Stimulated activated CD8-positive, alpha-beta memory T cell treated with anti-CD3 and anti-CD28 coated beads, Interleukin-4, amount 100 ng/mL, for 1 hour (primary cell): Measurements from ENCODE around the gene SFRP5.
A peak's percentile ranks its signal among the peaks of the same experiment; 100 is the strongest.

Experiments used
- DNase-seq, 2 donors: peaks; one replicate each; pipeline ENCODE4 v3.0.0-alpha.2; 2020; ENCODE audit warnings: low read depth in 2 of 2, low spot score in 1 of 2

Gene SFRP5, protein sequence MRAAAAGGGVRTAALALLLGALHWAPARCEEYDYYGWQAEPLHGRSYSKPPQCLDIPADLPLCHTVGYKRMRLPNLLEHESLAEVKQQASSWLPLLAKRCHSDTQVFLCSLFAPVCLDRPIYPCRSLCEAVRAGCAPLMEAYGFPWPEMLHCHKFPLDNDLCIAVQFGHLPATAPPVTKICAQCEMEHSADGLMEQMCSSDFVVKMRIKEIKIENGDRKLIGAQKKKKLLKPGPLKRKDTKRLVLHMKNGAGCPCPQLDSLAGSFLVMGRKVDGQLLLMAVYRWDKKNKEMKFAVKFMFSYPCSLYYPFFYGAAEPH

DNA sequence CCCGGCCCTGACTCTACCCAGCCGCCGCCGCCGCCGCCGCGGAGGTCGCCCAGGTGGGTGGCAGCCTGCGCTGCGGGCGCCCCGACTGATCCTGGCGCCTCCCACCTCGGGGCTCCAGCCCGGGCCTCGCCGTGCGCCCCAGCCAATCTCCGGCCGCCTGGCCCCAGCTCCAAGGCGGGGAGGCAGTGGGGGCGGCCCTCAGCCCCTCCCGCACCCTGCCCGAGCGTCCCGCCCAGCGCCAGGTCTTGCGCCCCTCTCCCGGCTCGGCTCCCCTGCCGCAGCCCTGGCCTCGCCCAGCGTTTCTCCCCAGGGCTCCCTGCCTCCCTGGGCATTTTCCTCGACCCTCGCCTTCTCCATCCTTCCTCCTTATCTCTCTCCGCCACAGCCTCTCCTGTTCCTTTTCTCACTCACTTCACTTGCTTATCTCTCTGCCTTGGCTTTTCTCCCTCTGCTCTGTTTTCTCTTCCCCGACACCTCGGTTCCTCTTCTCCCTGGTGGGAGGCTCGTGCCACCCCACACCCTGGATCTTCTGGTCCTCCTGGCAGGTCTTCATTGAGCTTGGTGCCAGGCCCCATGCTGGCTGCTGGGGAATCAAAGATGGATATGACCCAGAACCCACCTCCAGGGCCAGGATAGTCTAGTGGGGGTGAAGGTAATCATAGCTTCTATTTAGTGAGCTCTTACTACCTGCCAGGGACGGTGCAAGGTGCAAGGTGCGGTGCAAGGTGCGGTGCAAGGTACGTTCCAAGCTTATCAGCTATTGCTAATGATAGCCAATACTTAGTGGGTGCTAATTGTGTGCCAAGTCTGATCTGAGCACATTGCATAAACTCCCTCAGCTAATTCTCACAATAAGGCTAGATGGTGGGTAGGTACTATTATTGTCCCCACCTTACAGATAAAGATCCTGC, at the start of gene SFRP5:
SFRP5 (minus strand) TSS at position 87 of the 911 bp plus-strand sequence. CDS start 166 bp downstream, outside the sequence.
- no peak for DNase-seq

DNA sequence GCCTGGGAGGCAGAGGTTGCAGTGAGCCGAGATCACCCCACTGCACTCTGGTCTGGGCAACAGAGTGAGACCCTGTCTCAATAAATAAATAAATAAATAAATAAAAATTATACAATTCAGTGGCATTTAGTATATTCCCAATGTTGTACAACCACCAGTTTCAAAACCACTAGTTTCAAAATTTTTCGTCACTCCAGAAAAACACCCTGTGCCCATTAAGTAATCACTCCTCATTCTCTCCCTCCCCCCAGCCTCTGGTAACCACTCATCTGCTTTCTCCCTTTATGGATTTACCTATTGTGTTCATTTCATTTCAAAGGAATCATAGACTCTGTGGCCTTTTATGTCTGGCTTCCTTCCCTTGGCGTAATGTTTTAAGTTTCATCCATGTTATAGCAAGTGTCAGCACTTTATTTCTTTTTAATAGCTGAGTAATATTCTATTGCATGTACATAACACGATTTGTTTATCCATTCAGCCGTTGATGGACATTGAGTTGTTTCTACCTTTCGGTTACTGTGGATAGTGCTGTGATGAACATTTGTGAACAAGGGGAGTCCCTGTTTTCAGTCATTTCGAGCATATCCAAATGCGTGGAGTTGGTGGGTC, 48.4 kb upstream of the SFRP5 start:
- DNase-seq = no peak

DNA sequence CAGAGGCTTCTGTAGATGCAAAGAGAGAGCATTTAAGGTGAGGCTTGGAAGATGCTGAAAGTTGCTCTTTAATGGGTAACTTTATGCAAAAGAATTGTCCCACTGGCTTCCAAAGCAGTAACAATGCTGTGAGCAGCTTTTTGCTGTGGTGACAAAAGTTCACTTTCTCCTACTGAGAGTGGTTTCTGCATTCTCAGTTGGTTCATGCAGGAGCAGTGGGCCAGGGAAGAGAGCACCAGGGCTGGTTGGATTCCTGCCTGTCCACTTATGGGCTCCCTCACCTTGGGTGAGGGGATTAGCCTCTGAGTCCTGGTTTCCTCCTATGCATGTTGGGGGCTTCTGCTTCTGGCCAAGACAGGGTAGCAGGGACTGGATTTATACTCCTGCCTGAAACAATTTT, 46.8 kb upstream of the SFRP5 start:
- no peak for DNase-seq

DNA sequence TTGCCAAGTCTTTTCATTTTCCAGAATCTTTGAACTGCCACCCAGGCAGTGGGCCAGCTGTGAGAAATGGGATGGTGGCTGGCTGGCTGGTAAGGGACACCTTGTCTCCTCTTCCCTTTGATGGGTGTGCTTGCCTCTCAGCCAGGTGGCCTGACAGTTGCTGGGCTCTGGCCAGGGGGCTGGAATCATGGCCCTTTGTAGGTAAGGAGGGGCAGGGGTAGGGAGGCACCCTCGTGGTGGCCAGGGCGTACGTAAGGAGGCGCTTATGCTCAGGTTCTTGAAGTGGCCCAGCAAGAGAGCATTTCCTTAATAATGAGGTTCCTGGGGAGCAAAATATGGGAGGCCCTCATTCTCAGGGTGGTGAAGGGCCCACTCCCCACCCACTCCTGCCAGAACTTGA, 44.8 kb upstream of the SFRP5 start:
- no peak for DNase-seq

DNA sequence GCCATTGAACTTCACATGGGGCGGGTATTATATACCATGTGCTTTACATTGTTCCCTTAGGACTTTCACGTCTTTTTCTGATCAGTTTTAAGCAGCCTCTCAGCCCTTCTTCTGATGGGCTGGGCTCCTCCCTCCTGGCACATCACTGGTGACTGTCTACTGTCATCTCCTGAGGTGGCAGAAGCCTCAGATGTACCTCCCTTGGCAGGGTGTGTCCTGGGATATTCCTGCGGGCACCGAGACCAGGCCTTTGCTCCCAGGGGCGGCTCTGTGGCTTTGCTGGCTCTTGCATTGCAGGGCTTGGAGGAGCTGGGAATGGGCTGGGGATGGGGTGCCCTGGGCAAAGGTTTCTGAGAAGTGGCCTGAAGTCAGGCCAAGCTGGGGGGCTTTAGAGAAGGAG, 43.2 kb upstream of the SFRP5 start:
- no peak for DNase-seq

DNA sequence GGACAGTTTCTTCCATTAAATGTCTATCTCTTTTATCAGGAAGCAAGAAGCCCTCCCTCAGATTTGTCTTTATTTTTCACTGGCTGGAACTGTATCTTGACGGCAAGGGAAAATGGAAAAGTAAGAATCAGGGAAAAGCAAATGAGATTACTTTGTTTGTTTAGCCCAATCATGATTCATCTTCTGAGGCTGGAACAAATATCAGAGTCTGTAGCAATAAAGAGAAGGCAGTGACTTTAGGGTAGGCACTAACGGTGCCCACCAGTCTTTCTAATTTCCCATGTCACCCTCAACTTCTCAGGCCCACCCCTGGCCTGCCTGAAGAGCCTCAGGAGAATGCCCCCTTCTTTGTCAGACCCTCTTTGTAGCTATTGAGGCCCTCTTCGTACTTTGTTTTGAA, 41.5 kb upstream of the SFRP5 start:
- no peak for DNase-seq

DNA sequence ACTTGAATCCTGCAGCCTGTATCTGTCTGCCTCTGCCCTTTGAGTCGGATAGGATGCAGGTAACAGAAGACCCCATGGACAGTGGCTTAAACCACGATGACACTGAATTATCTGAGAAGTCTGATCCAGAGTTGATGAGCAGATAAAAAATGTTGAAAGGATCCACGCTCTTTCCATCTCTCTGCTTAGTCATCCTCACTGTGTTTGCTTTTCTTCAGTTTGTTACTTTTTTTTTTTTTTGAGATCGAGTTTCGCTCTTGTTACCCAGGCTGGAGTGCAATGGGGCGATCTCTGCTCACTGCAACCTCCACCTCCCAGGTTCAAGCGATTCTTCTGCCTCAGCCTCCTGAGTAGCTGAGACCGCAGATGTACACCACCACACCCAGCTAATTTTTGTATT, 40.9 kb upstream of the SFRP5 start:
- DNase-seq = no peak

DNA sequence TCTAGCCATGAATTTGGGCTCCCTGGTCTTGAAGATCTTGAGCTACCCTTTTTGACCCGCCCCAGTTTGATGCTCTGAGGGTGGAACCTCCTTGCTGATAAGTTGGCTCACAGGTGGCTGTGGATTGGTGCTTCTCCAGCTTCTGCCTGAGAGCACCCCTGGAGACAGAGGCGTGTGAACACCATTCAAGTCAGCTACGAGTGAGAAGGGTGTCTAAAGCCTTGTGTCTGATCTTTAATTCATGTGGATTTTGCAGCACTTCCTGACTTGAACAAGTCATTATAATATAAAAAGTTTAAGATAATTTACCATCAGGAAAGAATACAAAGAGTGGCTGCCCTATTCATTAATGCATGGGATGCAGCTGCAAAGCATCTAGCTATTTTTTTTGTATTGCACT, 40.2 kb upstream of the SFRP5 start:
- DNase-seq = no peak

DNA sequence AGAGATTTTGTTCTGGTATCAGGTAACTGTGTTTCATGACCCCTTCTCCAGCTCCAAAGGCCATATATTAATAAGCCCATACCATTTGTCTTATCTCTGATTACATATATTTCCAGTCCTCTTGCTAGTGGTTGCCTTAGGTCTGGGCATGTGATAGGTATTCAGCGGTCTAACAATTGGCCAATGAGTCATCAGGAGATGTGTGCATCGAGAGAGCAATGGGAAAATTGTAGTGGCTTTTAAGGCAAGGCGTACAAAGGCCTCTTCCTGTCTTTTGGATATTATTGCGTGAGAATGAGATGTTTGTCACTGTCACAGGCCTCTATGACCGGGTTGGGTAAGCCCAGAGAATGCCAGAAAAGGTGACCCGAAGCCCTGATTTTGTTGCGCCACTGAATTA, 38.6 kb upstream of the SFRP5 start:
- DNase-seq = no peak

DNA sequence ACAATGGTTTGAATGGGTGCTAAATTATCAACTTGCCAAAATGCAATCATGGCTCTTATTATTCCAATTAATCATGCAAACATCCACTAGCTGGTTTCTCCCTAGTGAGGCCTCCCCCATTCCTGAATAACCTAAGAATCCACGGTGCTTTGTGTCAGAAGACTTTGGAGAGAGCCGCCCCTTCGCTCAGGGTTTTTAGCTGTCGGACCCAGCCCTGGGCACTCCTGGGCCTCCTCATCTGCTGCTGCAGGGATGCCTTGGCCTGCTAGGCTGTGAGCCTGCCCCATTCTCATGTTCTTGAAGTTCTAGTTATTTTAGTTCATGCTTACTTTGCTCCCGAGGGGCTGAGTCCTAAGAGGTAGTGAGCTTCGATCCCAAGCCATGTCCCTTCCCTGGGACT, 34.1 kb upstream of the SFRP5 start:
- DNase-seq = no peak

DNA sequence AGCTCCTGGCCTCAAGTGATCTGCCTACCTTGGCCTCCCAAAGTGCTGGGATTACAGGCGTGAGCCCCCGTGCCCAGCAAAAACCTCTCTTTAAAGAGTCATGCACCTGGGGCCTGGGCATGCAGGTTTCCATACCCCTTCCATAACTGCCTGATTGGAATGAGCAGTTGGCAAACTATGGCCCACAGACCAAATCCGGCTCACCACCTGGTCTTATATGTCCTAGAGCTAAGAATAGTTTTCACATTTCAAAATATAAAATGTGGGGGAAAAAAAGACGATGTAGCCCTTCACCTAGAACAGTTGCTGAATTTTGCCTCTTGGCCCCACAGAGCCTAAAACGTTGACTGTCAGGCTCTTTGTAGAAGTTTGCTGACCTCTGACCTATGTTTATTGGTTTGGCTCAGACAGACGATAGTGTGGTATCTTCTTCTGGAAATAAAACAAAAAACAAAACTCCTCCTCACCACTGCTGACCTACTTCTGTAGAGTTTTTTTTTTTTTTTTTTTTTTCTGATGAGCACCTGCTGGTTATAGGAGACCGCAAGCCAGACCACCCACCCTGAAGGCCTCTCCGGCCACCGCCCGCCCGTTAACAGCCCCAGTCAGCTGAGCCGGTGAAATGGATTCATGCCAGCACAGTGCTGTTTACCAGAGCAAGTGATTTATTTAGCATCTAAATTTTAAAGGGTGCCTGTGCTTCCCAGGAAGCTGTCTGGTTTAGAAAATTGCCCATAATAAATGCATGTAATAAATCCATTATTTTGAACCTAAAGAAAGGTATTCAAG, 33.5 kb upstream of the SFRP5 start:
- DNase-seq = no peak

DNA sequence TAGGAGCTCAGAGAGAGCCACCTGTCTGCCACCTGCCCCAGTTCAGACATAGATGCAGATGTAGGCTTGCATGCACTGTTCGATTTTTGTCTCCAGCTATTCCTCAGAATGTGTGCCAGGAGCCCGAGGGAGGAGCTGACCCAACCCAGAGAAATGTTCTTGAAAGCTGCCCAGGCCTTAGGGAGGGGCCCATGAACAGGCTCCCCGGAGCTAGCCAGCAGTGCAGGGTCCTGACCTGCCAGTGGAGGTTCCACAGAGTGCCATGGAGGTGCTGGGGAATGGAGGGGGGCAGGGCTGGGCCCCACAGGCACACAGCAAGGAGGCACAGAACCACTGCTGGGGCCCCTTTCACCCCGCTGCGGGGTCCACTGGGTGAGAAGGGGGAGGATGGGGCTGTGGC, 29.6 kb upstream of the SFRP5 start:
- no peak for DNase-seq

DNA sequence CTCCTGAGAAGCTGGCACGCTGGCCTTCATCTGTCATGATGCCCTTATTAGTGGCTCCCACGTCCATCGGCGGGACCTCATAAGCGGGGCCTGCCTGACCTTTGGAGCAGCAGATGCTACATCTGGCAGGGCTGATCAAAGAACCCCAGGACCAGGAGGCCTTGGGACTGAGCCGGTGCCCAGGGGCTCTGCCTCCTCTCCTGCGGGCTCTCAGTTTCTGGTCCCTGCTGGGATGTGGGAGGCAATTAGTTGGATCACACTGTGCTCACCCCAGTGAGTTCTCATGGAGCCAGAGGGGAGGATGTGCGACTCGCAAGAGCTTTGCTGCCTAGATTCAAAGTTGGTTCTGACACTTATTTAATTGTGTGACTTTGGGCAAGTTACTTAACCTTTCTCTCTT, 28.7 kb upstream of the SFRP5 start:
- DNase-seq = no peak

DNA sequence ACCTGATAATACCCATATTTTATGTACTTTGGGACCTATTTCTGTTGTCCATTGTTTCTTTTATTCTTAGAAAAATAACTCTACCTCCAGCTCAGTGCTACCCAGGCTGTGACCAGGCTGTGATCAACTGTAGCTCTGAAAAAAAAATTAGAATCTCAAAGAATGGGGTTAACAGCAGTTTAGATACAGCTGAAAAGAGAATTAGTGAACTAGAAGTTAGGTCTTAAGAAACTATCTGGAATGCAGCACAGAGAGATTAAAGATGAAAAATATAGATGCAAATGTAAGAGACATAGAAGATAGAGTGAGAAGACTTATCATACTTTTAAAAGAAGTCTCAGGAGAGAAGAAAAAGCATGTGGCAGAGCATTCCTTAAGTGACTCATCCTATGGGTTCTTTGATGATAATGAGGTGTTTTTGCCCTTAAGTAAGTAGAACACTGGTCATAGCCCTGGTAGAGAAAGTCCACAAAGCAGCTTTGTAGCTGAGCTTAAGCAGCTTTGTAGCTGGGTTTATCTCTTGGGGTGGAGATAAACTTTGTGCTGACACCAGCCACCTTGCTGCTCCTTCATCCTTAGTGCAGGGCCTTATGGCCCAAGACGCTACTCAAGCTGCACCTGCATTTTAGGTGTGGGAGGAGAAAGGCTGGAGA, 27.3 kb upstream of the SFRP5 start:
- no peak for DNase-seq

DNA sequence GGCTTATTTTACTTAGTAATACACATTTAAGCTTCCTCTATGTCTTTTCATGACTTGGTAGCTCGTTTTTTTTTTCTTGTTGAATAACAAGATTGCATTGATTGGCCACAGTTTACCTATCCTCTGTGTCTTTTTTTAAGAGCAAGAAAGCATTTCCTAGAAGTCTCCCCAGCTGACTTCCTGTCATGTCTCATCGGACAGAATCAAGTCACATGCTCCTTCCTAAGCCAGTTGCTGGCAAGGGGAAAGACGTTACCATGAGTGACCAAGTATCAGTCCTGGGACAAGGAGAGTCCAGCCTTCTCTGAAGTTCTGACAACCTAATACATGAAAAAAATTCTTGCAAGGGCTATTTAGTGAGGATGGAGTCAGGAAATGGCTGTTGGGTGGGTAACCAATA, 24.9 kb upstream of the SFRP5 start:
- no peak for DNase-seq

DNA sequence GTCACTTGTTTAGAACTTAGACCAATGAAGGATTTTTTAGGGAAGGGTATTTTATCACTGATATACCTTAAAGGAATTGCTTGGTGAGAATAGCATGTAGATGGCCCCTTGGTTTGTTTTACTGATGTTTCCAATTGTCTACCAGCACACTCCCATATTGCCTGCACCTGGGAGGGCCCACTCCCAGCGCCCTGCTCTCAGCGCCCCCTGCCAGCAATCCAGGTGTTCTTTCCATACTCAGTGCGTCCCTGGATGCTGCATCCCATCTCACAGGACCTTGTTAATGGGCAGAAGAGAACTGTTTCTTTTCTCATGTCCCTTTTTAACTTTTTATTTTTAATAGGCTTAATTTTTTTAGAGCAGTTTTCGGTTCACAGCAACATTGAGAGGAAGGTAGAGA, 24.1 kb upstream of the SFRP5 start:
- no peak for DNase-seq

DNA sequence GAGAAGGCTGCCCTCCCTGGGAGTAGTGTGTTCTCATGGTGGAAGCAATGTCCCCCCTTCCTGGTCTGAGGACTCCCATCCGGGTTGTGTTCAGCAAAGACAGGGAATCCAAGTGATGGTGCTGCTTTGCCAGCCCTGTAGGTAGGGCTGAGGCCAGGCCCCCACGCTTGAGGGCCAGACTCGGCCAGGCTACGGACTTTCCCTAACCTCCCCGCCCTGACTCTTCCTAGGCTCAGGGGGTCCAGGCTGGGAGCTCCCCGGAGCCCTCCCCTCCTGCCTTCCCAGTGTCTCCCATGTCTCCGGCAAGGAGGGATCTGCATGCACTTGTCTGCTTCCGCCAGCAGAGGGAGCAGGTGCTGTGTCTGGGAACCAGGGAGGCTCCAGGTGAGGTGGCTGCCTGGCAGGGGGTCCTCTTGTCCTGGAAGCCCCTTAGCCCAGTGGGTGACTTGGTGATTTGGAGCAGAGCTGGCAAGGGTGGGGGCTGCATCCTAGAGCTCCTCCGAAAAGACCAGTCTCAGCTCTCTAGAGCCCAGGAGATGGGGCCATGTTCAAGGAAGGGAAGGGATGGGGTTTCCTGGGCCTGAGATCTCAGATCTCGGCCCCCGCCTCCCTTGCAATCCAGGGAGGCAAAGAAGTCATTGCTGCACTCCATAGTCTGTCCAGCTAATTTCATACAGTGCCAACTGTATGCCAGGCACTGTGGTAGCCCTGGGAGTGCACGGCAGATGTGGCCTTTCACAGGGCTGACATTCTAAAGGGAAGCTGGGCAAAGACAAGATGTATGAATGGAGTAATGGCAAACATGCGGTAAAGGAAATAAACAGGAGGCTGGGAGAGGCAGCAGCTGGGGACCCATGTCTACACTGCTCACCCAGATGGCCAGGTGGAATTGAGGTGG, 20.3 kb upstream of the SFRP5 start:
- peak; percentile 43 to 57 for DNase-seq

DNA sequence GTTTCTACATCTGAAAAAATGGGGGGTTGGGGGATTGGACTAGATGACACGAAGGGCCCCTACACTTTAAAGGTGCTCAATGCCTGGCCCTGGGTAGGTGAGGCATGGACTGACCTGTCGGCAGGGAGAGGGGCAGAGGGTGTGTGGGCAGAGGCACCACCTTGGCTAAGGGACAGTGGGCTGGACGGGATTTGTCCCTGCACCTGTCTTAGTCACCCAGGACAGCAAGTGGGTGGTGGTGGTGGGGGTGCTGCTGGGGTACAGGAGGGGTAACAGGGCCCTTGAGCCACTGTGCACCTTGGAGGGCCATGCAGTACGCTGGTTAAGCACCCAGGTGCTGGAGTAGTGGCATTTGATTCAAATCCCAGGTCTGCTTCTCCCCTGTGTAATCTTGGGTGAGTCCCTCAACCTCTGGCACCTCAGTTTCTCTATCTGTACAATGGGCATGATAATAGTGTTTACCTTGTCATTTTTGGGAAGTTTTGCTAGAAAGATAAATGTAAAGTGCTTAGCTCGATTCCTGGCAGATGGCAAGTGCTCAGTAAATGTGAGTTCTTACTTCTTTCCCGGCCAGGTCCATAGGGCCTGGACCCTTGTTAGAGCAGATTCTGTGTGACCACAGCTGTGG, 18.1 kb upstream of the SFRP5 start:
- no peak for DNase-seq
